HG03354 (cell line): ENCODE results near the gene OXLD1.

Experiments
- ATAC-seq: cut with Tn5 transposase; IDR thresholded peaks from one replicate; pipeline ENCODE4 v1.9.1; 2021; ENCODE audit warnings: mild to moderate bottlenecking; ENCODE audit not compliant: unreplicated experiment, poor library complexity, severe bottlenecking

Gene OXLD1

DNA sequence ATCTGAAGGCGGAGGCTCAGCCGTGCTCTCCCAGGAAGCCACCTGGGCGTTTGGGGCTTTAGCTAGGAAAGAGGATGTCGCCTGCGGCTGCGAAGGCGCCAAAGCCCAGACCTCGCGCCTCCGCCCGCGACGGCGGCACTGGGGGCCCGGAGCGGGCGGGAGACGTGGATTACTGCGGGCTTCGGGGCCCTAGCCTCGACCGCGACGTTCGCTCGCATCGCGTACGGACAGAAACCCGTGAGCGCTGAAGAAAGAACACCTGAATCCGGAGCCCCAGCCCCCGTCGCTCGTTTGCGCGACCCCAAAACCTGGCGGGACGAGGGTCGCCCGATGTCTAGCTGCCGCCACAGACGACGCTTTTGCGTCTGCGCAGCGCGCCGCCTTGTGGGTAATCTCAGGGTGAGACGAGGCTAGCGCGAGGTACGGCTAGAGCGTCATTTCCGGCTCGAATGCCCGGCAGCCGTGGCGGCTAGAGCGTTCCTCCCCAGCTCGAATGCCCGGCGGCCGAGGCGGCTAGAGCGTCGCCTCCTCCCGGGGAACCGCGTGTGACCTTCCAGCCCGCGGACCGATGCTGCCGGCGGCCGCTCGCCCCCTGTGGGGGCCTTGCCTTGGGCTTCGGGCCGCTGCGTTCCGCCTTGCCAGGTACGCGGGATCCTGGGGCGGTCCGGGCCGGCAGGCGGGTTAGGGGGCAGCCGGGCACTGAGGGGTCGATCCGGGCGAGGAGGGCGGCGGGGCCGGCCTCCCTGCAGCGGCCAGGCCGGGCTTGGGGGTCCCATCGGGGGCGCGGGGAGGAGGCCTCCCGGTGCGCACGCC, 36.7 kb upstream of the OXLD1 start, which contains the start of gene MRPL12:
MRPL12 (plus strand) TSS at position 434 of the 813 bp plus-strand sequence; CDS start at position 569, 135 bp downstream.
- peak; percentile 82 for ATAC-seq

- ATAC-seq, result no peak
Observed at GRCh38 chr17:81701288-81702071, 35.1 kb upstream of the OXLD1 start.

- no peak for ATAC-seq
Observed at GRCh38 chr17:81700353-81701287, 34.2 kb upstream of the OXLD1 start.

GRCh38 chr17:81697261-81698044, 31.0 kb upstream of the OXLD1 start:
- no peak for ATAC-seq

DNA sequence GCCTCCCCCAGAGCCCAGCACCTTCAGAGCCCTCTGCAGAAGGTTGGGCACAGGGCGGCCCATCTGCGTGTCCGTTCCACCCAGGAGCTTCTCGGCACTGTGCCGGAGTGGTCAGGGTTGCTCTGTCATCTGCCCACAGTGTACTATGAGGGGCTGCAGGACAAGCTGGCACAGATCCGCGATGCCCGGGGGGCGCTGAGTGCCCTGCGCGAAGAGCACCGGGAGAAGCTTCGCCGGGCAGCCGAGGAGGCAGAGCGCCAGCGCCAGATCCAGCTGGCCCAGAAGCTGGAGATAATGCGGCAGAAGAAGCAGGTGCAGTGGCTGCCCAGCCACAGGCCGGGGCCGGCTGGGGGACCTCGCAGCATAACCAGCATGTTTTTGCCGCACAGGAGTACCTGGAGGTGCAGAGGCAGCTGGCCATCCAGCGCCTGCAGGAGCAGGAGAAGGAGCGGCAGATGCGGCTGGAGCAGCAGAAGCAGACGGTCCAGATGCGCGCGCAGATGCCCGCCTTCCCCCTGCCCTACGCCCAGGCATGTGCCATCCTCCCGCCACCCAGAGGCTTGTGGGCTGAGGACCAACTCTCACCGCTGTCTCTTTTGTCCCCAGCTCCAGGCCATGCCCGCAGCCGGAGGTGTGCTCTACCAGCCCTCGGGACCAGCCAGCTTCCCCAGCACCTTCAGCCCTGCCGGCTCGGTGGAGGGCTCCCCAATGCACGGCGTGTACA, 30.0 kb upstream of the OXLD1 start:
- ATAC-seq, result no peak

DNA sequence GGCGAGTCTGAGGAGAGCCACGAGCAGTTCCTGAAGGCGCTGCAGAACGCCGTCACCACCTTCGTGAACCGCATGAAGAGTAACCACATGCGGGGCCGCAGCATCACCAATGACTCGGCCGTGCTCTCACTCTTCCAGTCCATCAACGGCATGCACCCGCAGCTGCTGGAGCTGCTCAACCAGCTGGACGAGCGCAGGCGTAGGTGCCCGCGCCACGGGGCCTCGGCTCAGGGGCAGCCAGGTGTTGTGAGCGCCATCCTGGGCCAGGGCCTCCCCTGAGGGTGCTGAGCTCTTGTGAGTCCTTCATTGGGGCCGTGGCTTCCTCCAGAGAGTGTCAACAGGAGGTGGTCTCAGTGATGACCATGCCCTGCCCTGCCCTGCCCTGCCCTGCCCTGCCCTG, 29.4 kb upstream of the OXLD1 start:
- ATAC-seq, result no peak

DNA sequence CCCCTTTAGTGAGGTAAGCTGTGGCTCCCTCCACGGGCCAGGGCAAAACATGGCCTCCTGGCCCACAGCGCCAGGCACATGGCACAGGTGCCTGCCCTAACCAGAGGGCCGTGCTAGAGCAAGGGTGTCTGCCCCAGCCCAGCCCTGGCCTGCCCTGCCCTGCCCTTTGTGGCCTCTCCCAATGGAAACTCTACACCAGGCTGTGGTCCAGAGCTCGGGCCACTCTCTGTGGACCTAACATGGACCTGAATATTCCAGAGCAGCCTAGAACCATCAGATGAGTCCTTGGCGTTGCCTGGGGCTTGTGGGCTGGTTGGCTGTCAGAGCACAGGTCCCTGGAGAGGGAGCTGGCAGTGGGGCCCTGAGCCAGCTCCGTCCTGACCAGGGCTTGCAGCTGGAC, 28.8 kb upstream of the OXLD1 start:
- no peak for ATAC-seq

GRCh38 chr17:81694810-81695209, 28.4 kb upstream of the OXLD1 start:
- no peak for ATAC-seq

GRCh38 chr17:81693509-81694210, 27.3 kb upstream of the OXLD1 start:
- ATAC-seq, result no peak

GRCh38 chr17:81691608-81692007, 25.2 kb upstream of the OXLD1 start:
- ATAC-seq, result no peak

DNA sequence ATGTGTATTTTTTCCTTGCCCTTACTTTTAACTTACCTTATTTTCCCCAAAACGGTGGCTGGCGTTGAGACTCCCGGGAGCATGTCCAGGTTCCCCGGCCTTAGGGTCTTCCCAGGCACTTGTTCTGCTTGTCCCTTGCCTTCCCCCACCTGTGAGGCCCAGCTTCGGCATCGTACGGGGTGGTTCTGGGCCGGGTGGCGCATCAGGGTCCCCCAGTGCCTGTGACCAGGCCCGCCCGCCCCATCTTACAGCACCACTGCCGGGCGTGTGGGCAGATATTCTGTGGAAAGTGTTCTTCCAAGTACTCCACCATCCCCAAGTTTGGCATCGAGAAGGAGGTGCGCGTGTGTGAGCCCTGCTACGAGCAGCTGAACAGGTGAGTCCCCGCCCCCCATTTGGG, 24.8 kb upstream of the OXLD1 start:
- no peak for ATAC-seq

DNA sequence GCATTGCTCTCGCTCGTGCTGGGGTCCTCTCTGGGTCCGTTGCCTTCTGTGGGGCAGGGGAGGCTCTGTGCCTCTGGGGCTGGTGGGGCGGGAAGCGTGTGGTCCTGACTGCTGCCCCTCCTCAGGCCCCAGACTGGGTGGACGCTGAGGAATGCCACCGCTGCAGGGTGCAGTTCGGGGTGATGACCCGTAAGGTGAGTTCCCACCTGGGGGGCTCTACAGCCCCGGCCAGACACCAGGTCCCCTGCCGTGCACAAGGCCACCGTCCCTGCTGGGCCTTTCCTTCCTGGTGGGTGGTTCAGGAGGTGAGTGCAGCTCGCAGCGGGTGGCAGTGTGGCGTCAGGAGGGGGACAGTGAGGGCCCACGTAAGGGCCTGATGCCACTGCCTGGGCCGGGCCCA, 24.1 kb upstream of the OXLD1 start:
- ATAC-seq, result no peak

GRCh38 chr17:81690066-81690465, 23.7 kb upstream of the OXLD1 start:
- ATAC-seq, result no peak

DNA sequence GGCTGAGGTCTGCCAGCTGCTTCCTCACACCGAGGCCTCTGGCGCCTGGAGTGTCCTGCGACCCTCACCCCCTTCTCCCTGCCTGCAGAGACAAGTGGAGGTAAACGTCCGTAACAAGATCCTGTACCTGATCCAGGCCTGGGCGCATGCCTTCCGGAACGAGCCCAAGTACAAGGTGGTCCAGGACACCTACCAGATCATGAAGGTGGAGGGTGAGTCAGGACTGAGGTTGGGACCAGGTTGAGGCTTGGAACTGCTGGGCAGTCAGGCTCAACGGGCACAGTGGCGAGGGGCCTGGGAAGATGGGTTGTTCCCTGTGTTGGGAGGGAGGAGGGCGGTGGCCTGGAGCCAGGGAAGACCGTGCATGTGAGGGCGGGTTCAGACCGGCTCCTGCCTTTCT, 22.2 kb upstream of the OXLD1 start:
- no peak for ATAC-seq

DNA sequence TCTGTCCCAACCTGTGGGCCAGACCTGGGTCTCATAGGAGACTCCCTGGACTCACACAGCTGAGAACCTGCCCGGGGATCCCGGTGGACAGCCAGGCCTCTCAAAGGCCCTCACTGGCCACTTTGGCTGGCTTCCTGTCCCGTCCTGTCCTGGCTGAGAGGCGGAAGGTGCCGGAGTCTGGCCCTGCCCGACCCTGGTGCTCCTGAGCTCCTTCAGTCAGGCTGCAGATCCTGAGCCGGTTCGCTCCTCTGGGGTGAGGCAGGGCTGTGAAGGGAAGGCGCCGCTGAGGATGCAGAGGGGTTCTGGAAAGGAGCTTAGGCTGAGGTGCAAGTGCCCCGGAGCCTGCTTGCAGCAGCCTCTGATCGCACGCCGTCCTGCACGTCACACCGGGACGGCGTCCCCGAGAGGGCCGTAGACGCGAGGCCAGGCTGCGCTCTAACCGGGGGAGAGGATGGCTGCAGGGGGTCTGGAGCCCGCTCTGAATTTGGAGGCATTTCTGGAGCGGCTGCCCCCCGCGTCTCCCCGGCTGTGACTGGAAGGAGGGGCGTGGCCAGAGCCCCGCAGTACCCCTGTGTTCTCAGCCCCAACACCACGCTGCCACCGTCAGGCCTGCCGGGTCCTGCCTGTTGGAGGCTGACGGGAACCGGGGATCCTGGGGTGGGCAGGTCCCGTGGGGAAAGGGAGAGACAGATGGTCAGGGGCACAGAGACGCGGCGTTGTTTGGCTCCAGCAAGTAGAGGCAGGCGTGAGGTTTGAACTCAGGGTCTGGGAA, 21.6 kb upstream of the OXLD1 start:
- ATAC-seq, result no peak

DNA sequence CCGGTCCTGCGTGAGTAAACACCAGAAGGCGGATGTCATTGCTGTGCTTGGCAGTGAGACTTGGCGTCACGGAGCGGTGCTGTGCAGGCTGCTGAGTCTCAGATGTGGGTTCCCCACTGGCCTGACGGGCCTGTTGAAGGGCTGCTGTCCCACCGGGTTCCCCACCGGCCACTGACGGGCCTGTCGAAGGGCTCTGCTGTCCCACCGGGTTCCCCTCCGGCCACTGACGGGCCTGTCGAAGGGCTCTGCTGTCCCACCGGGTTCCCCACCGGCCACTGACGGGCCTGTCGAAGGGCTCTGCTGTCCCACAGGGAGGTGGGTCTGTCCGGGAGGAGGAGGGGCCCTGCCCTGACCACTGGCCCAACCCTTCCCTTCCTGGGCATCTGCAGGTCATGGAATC, 20.2 kb upstream of the OXLD1 start:
- no peak for ATAC-seq

DNA sequence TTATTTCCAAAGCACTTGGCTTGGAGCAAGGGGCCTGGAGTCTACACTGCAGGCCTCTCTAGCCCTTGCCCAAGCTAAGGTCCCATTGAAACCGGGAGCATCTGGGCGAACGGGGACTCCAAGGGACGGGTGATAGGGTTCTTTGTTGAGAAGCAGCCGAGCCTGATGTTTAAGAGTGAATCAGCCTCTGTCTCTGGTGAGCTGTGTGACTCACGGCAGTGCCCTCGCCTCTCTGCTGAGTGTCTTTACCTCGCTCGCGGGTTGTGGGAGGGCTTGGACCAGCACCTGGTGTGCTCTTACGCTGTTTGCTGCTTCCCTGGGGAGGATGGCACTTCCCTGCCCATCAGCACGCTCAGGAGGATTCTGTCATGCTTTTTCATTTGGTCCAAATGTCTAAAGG, 18.7 kb upstream of the OXLD1 start:
- no peak for ATAC-seq
